ENCODE measurements around the gene NEK4.

Gene NEK4

DNA sequence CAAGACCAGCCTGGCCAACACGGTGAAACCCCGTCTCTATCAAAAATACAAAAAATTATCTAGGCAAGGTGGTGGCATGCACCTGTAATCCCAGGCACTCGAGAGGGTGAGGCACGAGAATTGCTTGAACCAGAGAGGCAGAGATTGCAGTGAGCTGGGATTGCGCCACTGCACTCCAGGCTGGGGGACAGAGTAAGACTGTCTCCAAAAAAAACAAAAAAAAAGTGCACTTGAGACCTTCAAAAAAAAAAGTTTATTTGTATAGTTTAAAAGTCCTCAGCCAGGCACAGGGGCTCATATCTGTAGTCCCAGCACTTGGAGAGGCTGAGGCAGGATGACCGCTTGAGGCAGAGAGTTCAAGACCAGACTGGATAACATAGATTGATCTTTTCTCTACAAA, 87.1 kb downstream of the NEK4 start:
- no peak overlapping the region for H2AFZ ChIP-seq (ENCODE audit: low read length)
- no CpG with 5 or more reads among the region's 6 CpGs for WGBS, 2 donors (ENCODE audit: extremely low coverage in 2 of 2, insufficient read length in 2 of 2, insufficient replicate concordance in 1 of 2)
- H3K36me3 ChIP-seq (replicated peaks in 1 of 2; ENCODE audit: control insufficient read depth in 2 of 2, insufficient read depth in 2 of 2, low read length in 2 of 2) = peaks cover 16 to 67% of the 10 kb centered on the region in 2 donors
- H4K91ac ChIP-seq (ENCODE audit: low read depth, low read length, poor library complexity) = no peak overlapping the region
- no peak overlapping the region for H2BK12ac ChIP-seq (ENCODE audit: low read length)
- no peak for DNase-seq (ENCODE audit: low spot score)
- H2AK5ac ChIP-seq (ENCODE audit: low read depth, low read length) = no peak overlapping the region
- no peak overlapping the region for H3K4me3 ChIP-seq (ENCODE audit: low read length in 2 of 2)
- H3K27me3 ChIP-seq (ENCODE audit: control insufficient read depth in 3 of 3, insufficient read depth in 3 of 3, low read depth in 1 of 3, low read length in 3 of 3) = no peaks in the 10 kb centered on the region
- no peak overlapping the region for H3K23ac ChIP-seq (ENCODE audit: low read depth, low read length, poor library complexity)
- no peak overlapping the region for H3K9ac ChIP-seq (ENCODE audit: low read depth, low read length, poor library complexity)
- no peak overlapping the region for H3K27ac ChIP-seq (replicated peaks; ENCODE audit: low read length)
- H3K18ac ChIP-seq (ENCODE audit: low read length) = no peak overlapping the region
- H3K9me3 ChIP-seq (replicated peaks in 1 of 2; ENCODE audit: control insufficient read depth in 2 of 2, insufficient read depth in 1 of 2, low read depth in 1 of 2, low read length in 2 of 2) = no peaks in the 10 kb centered on the region
- no peak overlapping the region for H2BK5ac ChIP-seq (ENCODE audit: low read length)
- H3K4me1 ChIP-seq (ENCODE audit: control insufficient read depth in 2 of 2, insufficient read depth in 1 of 2, low read depth in 1 of 2, low read length in 2 of 2) = peaks cover 2 to 22% of the 10 kb centered on the region in 2 donors
- H3K79me1 ChIP-seq (ENCODE audit: low read depth, low read length) = peaks cover 2% of the 10 kb centered on the region
- no peak overlapping the region for H3K4ac ChIP-seq (ENCODE audit: low read length)
- no peak overlapping the region for H3K14ac ChIP-seq (ENCODE audit: low read length)
- H3K4me2 ChIP-seq (ENCODE audit: insufficient read depth, low read length, poor library complexity, severe bottlenecking) = no peak overlapping the region
- no peak overlapping the region for H4K8ac ChIP-seq (ENCODE audit: low read depth, low read length)
- no peak overlapping the region for H2BK120ac ChIP-seq (ENCODE audit: low read depth, low read length)
- no peak overlapping the region for H2BK15ac ChIP-seq (ENCODE audit: low read length)

DNA sequence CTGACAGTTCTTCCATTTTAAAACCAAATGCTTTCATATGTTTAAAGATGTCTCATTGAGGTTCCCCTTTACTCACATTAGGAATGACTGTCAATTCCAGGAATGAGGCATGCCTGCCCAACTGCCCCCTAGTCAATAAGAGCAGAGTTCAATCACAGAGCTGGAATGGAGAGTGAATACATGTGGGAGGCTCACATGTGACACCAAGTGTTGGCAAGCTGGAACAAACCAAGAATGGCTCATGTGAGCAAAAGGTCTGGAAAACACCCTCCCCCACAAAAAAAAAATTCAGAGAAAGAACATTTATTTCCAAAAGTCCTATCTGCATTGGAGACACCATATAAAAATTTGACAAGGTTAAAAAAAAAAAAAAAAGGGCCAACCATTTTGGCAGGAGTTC, 88.7 kb downstream of the NEK4 start:
- Histone ChIP-seq H3K4me3 (ENCODE audit: low read length in 2 of 2) (no peak overlapping the region), H3K4ac (ENCODE audit: low read length) (no peak overlapping the region), H2AK5ac (ENCODE audit: low read depth, low read length) (no peak overlapping the region), H2BK120ac (ENCODE audit: low read depth, low read length) (no peak overlapping the region), H3K79me1 (ENCODE audit: low read depth, low read length) (peaks cover 2% of the 10 kb centered on the region), H3K14ac (ENCODE audit: low read length) (no peak overlapping the region), H2BK12ac (ENCODE audit: low read length) (no peak overlapping the region), H3K18ac (ENCODE audit: low read length) (no peak overlapping the region), H3K9ac (ENCODE audit: low read depth, low read length, poor library complexity) (no peak overlapping the region), H2BK5ac (ENCODE audit: low read length) (no peak overlapping the region), H2BK15ac (ENCODE audit: low read length) (no peak overlapping the region), H3K4me2 (ENCODE audit: insufficient read depth, low read length, poor library complexity, severe bottlenecking) (no peak overlapping the region), H4K91ac (ENCODE audit: low read depth, low read length, poor library complexity) (no peak overlapping the region), H2AFZ (ENCODE audit: low read length) (no peak overlapping the region), H3K36me3 (replicated peaks in 1 of 2; ENCODE audit: control insufficient read depth in 2 of 2, insufficient read depth in 2 of 2, low read length in 2 of 2) (peaks cover 14 to 66% of the 10 kb centered on the region in 2 donors), H4K8ac (ENCODE audit: low read depth, low read length) (no peak overlapping the region), H3K27me3 (ENCODE audit: control insufficient read depth in 3 of 3, insufficient read depth in 3 of 3, low read depth in 1 of 3, low read length in 3 of 3) (no peaks in the 10 kb centered on the region), H3K4me1 (ENCODE audit: control insufficient read depth in 2 of 2, insufficient read depth in 1 of 2, low read depth in 1 of 2, low read length in 2 of 2) (peaks cover 2 to 18% of the 10 kb centered on the region in 2 donors), H3K9me3 (replicated peaks in 1 of 2; ENCODE audit: control insufficient read depth in 2 of 2, insufficient read depth in 1 of 2, low read depth in 1 of 2, low read length in 2 of 2) (no peaks in the 10 kb centered on the region), H3K23ac (ENCODE audit: low read depth, low read length, poor library complexity) (no peak overlapping the region), H3K27ac (replicated peaks; ENCODE audit: low read length) (no peak overlapping the region)
- DNase-seq (ENCODE audit: low spot score) = no peak

DNA sequence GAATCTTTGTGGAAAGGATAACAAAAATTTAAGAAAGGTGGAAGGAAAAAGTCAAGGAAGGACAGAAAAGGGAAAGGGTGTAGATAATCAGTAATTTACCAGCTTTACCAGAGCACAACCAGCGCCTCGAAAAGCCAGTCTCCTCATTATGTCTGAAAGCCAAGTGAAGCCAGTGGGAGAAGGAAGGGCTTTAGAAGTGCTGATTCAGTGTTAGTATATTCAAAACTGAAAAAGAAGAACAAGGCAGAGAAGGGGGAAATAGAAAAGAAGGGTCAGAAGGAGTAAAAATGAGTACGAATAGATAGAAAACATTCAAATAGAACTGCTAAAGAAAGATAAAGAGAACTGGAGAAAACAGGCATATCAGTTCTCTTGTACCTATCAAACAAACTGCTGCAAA, 89.1 kb downstream of the NEK4 start:
- Histone ChIP-seq H3K36me3 (replicated peaks in 1 of 2; ENCODE audit: control insufficient read depth in 2 of 2, insufficient read depth in 2 of 2, low read length in 2 of 2) (peaks cover 14 to 66% of the 10 kb centered on the region in 2 donors), H3K23ac (ENCODE audit: low read depth, low read length, poor library complexity) (no peak overlapping the region), H2AK5ac (ENCODE audit: low read depth, low read length) (no peak overlapping the region), H2AFZ (ENCODE audit: low read length) (no peak overlapping the region), H3K27ac (replicated peaks; ENCODE audit: low read length) (no peak overlapping the region), H3K4me1 (ENCODE audit: control insufficient read depth in 2 of 2, insufficient read depth in 1 of 2, low read depth in 1 of 2, low read length in 2 of 2) (peaks cover 0 to 17% of the 10 kb centered on the region in 2 donors), H4K91ac (ENCODE audit: low read depth, low read length, poor library complexity) (no peak overlapping the region), H3K14ac (ENCODE audit: low read length) (no peak overlapping the region), H3K4me2 (ENCODE audit: insufficient read depth, low read length, poor library complexity, severe bottlenecking) (no peak overlapping the region), H3K4me3 (ENCODE audit: low read length in 2 of 2) (no peak overlapping the region), H2BK5ac (ENCODE audit: low read length) (no peak overlapping the region), H4K8ac (ENCODE audit: low read depth, low read length) (no peak overlapping the region), H3K79me1 (ENCODE audit: low read depth, low read length) (peaks cover 2% of the 10 kb centered on the region), H3K4ac (ENCODE audit: low read length) (no peak overlapping the region), H2BK12ac (ENCODE audit: low read length) (no peak overlapping the region), H3K9me3 (replicated peaks in 1 of 2; ENCODE audit: control insufficient read depth in 2 of 2, insufficient read depth in 1 of 2, low read depth in 1 of 2, low read length in 2 of 2) (no peaks in the 10 kb centered on the region), H3K9ac (ENCODE audit: low read depth, low read length, poor library complexity) (no peak overlapping the region), H2BK15ac (ENCODE audit: low read length) (no peak overlapping the region), H3K27me3 (ENCODE audit: control insufficient read depth in 3 of 3, insufficient read depth in 3 of 3, low read depth in 1 of 3, low read length in 3 of 3) (no peaks in the 10 kb centered on the region), H3K18ac (ENCODE audit: low read length) (no peak overlapping the region), H2BK120ac (ENCODE audit: low read depth, low read length) (no peak overlapping the region)
- DNase-seq (ENCODE audit: low spot score) = no peak
- no CpG with 5 or more reads among the region's 3 CpGs for WGBS, 2 donors (ENCODE audit: extremely low coverage in 2 of 2, insufficient read length in 2 of 2, insufficient replicate concordance in 1 of 2)

DNA sequence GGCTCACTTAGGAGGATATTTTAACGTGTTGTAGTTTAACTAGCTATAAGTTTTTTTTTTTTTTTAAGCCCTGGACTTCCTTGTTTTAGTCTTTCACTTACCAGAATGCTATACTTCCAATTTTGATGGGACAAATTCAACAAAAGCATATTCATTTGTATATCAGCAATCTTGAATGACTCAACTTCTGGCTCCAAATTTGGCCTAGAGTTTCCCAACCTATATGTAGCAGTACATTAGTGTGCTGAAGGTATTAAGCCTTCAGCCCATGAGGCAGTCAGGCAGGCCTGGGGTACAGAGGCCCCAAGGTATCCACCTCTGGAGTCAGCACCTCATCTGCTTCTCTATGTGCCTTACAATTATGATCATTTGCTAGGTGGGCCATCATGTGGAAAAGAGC, 90.9 kb downstream of the NEK4 start:
- H3K36me3 ChIP-seq (replicated peaks in 1 of 2; ENCODE audit: control insufficient read depth in 2 of 2, insufficient read depth in 2 of 2, low read length in 2 of 2) = peaks cover 17 to 80% of the 10 kb centered on the region in 2 donors
- H2BK5ac ChIP-seq (ENCODE audit: low read length) = no peak overlapping the region
- H3K27me3 ChIP-seq (ENCODE audit: control insufficient read depth in 3 of 3, insufficient read depth in 3 of 3, low read depth in 1 of 3, low read length in 3 of 3) = no peaks in the 10 kb centered on the region
- H2BK15ac ChIP-seq (ENCODE audit: low read length) = no peak overlapping the region
- no peak overlapping the region for H3K4ac ChIP-seq (ENCODE audit: low read length)
- no peak overlapping the region for H3K14ac ChIP-seq (ENCODE audit: low read length)
- H3K27ac ChIP-seq (replicated peaks; ENCODE audit: low read length) = no peak overlapping the region
- H3K4me2 ChIP-seq (ENCODE audit: insufficient read depth, low read length, poor library complexity, severe bottlenecking) = no peak overlapping the region
- no peak overlapping the region for H3K23ac ChIP-seq (ENCODE audit: low read depth, low read length, poor library complexity)
- H2BK12ac ChIP-seq (ENCODE audit: low read length) = no peak overlapping the region
- H3K4me3 ChIP-seq (ENCODE audit: low read length in 2 of 2) = no peak overlapping the region
- H4K91ac ChIP-seq (ENCODE audit: low read depth, low read length, poor library complexity) = no peak overlapping the region
- no peak overlapping the region for H2AK5ac ChIP-seq (ENCODE audit: low read depth, low read length)
- no peak overlapping the region for H4K8ac ChIP-seq (ENCODE audit: low read depth, low read length)
- WGBS, 2 donors (ENCODE audit: extremely low coverage in 2 of 2, insufficient read length in 2 of 2, insufficient replicate concordance in 1 of 2) = no CpG with 5 or more reads among the region's 1 CpG
- H3K18ac ChIP-seq (ENCODE audit: low read length) = no peak overlapping the region
- no peak overlapping the region for H2BK120ac ChIP-seq (ENCODE audit: low read depth, low read length)
- peaks cover 2% of the 10 kb centered on the region for H3K79me1 ChIP-seq (ENCODE audit: low read depth, low read length)
- peaks cover 0 to 17% of the 10 kb centered on the region in 2 donors for H3K4me1 ChIP-seq (ENCODE audit: control insufficient read depth in 2 of 2, insufficient read depth in 1 of 2, low read depth in 1 of 2, low read length in 2 of 2)
- H3K9me3 ChIP-seq (replicated peaks in 1 of 2; ENCODE audit: control insufficient read depth in 2 of 2, insufficient read depth in 1 of 2, low read depth in 1 of 2, low read length in 2 of 2) = no peaks in the 10 kb centered on the region
- H3K9ac ChIP-seq (ENCODE audit: low read depth, low read length, poor library complexity) = no peak overlapping the region
- DNase-seq (ENCODE audit: low spot score) = no peak
- no peak overlapping the region for H2AFZ ChIP-seq (ENCODE audit: low read length)

Data from neuronal stem cell (in vitro differentiated cells).